ENCODE results near the gene FAM53A. TPM values are rescaled to one million over a fixed set of nuclear protein-coding genes. Genes with fewer than 3 reads are reported as not detected.

FAM53A gene
- total and polyA plus RNA-seq, 10 of the 15 experiments (the other 5 are each of a cell fraction or from before 2014, with no cell fraction given): 0.02 to 0.87 (median 0.38) TPM; not detected in 2

DNA sequence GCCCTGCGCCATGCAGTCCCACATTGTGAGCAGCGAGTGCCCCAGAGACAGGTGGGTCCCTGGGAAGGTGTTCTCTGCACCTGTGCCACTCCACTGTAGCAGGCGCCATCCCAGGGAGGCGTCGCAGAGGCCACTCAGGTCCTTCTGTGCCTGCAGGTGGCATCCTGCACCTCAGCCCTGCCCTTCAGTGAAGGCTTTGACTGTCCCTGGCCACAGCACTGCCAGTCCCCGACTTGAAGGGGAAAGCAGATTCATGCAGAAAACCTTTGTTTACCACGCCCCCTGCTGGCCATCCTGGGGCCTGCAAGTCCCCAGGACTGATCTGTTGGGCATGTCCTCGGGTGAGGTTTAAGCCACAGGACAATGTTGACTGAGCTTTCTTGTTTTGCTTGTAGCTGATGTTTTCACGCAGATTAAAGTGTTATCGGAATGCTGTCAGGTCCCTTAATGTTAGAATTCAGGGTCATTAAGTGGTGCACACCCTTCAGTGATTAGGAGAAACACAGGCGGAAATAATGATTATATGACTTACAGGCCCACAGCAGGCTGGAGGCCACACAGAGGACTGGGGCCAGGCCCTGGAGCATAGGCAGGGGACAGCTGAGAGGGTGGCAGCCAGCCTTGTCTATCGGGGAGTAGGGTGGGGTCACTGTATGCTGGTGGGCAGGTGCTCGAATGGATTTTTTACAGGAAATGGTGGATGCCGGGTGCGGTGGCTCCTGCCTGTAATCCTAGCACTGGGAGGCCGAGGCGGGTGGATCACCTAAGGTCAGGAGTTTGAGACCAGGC is 42.2 kb upstream of the FAM53A start (continued):
- TF ChIP-seq, protein P1, sequence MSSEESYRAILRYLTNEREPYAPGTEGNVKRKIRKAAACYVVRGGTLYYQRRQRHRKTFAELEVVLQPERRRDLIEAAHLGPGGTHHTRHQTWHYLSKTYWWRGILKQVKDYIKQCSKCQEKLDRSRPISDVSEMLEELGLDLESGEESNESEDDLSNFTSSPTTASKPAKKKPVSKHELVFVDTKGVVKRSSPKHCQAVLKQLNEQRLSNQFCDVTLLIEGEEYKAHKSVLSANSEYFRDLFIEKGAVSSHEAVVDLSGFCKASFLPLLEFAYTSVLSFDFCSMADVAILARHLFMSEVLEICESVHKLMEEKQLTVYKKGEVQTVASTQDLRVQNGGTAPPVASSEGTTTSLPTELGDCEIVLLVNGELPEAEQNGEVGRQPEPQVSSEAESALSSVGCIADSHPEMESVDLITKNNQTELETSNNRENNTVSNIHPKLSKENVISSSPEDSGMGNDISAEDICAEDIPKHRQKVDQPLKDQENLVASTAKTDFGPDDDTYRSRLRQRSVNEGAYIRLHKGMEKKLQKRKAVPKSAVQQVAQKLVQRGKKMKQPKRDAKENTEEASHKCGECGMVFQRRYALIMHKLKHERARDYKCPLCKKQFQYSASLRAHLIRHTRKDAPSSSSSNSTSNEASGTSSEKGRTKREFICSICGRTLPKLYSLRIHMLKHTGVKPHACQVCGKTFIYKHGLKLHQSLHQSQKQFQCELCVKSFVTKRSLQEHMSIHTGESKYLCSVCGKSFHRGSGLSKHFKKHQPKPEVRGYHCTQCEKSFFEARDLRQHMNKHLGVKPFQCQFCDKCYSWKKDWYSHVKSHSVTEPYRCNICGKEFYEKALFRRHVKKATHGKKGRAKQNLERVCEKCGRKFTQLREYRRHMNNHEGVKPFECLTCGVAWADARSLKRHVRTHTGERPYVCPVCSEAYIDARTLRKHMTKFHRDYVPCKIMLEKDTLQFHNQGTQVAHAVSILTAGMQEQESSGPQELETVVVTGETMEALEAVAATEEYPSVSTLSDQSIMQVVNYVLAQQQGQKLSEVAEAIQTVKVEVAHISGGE (CRISPR knock-in tag; IDR thresholded peaks at IDR 0.05): no peak
- TF ChIP-seq HDAC6 (IDR thresholded peaks at IDR 0.05; ENCODE audit: unreplicated experiment) (no peak), MTA3 (IDR thresholded peaks at IDR 0.05; ENCODE audit: borderline replicate concordance, low read length) (no peak), NR2C2 (IDR thresholded peaks at IDR 0.05; ENCODE audit: borderline replicate concordance, control insufficient read depth, insufficient read length, low read depth) (no peak), POLR2AphosphoS5 (IDR thresholded peaks at IDR 0.05; ENCODE audit: low read length) (no peak), MEF2B (IDR thresholded peaks at IDR 0.05; ENCODE audit: partially characterized antibody, poor library complexity, severe bottlenecking) (no peak), SPI1 (IDR thresholded peaks at IDR 0.05; ENCODE audit: borderline replicate concordance, insufficient read depth, low read depth, low read length) (no peak), ZNF207 (IDR thresholded peaks at IDR 0.05; ENCODE audit: borderline replicate concordance) (no peak), NFXL1 (IDR thresholded peaks at IDR 0.05; ENCODE audit: borderline replicate concordance) (no peak), RBBP5 (conservative IDR thresholded peaks at IDR 0.05) (no peak), RAD21 (IDR thresholded peaks at IDR 0.05; ENCODE audit: insufficient read depth, low read depth, low read length) (peak; percentile 84), PML (IDR thresholded peaks at IDR 0.05; ENCODE audit: low read length) (no peak), SMC3 (IDR thresholded peaks at IDR 0.05; ENCODE audit: borderline replicate concordance, low read length) (peak; percentile 60), TBL1XR1 (IDR thresholded peaks at IDR 0.05; ENCODE audit: low read depth, low read length) (no peak), POLR2A (IDR thresholded peaks at IDR 0.05; ENCODE audit: low read depth, low read length) (peak; percentile 37; the same call in 1 of the 2 replicates)
- TF ChIP-seq, protein P2, sequence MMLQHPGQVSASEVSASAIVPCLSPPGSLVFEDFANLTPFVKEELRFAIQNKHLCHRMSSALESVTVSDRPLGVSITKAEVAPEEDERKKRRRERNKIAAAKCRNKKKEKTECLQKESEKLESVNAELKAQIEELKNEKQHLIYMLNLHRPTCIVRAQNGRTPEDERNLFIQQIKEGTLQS (IDR thresholded peaks at IDR 0.05; ENCODE audit: borderline replicate concordance, extremely low read depth, low read depth, low read length): no peak
- TF ChIP-seq, protein P3, sequence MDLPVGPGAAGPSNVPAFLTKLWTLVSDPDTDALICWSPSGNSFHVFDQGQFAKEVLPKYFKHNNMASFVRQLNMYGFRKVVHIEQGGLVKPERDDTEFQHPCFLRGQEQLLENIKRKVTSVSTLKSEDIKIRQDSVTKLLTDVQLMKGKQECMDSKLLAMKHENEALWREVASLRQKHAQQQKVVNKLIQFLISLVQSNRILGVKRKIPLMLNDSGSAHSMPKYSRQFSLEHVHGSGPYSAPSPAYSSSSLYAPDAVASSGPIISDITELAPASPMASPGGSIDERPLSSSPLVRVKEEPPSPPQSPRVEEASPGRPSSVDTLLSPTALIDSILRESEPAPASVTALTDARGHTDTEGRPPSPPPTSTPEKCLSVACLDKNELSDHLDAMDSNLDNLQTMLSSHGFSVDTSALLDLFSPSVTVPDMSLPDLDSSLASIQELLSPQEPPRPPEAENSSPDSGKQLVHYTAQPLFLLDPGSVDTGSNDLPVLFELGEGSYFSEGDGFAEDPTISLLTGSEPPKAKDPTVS (IDR thresholded peaks at IDR 0.05; ENCODE audit: low read depth, low read length): no peak
- TF ChIP-seq, protein P4, sequence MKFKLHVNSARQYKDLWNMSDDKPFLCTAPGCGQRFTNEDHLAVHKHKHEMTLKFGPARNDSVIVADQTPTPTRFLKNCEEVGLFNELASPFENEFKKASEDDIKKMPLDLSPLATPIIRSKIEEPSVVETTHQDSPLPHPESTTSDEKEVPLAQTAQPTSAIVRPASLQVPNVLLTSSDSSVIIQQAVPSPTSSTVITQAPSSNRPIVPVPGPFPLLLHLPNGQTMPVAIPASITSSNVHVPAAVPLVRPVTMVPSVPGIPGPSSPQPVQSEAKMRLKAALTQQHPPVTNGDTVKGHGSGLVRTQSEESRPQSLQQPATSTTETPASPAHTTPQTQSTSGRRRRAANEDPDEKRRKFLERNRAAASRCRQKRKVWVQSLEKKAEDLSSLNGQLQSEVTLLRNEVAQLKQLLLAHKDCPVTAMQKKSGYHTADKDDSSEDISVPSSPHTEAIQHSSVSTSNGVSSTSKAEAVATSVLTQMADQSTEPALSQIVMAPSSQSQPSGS (IDR thresholded peaks at IDR 0.05; ENCODE audit: low read length): no peak
- TF ChIP-seq, protein P5, sequence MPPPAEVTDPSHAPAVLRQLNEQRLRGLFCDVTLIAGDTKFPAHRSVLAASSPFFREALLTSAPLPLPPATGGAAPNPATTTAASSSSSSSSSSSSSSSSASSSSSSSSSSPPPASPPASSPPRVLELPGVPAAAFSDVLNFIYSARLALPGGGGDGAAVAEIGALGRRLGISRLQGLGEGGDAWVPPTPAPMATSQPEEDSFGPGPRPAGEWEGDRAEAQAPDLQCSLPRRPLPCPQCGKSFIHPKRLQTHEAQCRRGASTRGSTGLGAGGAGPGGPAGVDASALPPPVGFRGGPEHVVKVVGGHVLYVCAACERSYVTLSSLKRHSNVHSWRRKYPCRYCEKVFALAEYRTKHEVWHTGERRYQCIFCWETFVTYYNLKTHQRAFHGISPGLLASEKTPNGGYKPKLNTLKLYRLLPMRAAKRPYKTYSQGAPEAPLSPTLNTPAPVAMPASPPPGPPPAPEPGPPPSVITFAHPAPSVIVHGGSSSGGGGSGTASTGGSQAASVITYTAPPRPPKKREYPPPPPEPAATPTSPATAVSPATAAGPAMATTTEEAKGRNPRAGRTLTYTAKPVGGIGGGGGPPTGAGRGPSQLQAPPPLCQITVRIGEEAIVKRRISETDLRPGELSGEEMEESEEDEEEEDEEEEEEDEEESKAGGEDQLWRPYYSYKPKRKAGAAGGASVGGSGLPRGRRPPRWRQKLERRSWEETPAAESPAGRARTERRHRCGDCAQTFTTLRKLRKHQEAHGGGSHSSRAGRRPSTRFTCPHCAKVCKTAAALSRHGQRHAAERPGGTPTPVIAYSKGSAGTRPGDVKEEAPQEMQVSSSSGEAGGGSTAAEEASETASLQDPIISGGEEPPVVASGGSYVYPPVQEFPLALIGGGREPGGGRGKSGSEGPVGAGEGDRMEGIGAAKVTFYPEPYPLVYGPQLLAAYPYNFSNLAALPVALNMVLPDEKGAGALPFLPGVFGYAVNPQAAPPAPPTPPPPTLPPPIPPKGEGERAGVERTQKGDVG (CRISPR knock-in tag; IDR thresholded peaks at IDR 0.05): no peak

All from GM12878 (cell line).